Fibroblast of peridontal ligament (primary cell): ENCODE data around the gene TRAIP.
"Not testable (repeated sequence)": the region's sequence is repeated elsewhere in the genome, so short reads cannot be mapped to it uniquely, and the experiment has no call there.

Experiments
- DNase-seq: peaks from one replicate; pipeline ENCODE4 v3.0.0-alpha.2; 2010; ENCODE audit errors: extremely low read depth

Gene TRAIP

GRCh38 chr3:49826016-49826415 is 30.3 kb downstream of the TRAIP start:
- DNase-seq = no peak

GRCh38 chr3:49823131-49823530 is 33.2 kb downstream of the TRAIP start:
- DNase-seq = not testable (repeated sequence)

- peak; percentile 61 for DNase-seq
Measured at GRCh38 chr3:49813497-49814174, 42.7 kb downstream of the TRAIP start, which contains the start of gene UBA7. Gene UBA7, minus strand, starts transcription at chr3:49813953. Its CDS starts 166 bp downstream, at chr3:49813787.

GRCh38 chr3:49812916-49813496 is 43.4 kb downstream of the TRAIP start:
- no peak for DNase-seq

GRCh38 chr3:49807431-49808114 is 48.8 kb downstream of the TRAIP start:
- no peak for DNase-seq

GRCh38 chr3:49806850-49807249 is 49.5 kb downstream of the TRAIP start:
- no peak for DNase-seq

GRCh38 chr3:49805897-49806701 is 50.3 kb downstream of the TRAIP start:
- no peak for DNase-seq

- peak; percentile 98 for DNase-seq
Measured at GRCh38 chr3:49805367-49805782, 51.0 kb downstream of the TRAIP start.

- no peak for DNase-seq
Measured at GRCh38 chr3:49804141-49805041, 52.0 kb downstream of the TRAIP start.

- no peak for DNase-seq
Measured at GRCh38 chr3:49803465-49804140, 52.8 kb downstream of the TRAIP start.

GRCh38 chr3:49802719-49803464 is 53.5 kb downstream of the TRAIP start, which contains the start of gene INKA1:
Gene INKA1, plus strand, starts transcription at chr3:49803261. Its CDS starts 132 bp downstream, at chr3:49803393.
- DNase-seq = peak; percentile 76

GRCh38 chr3:49801160-49801559 is 55.2 kb downstream of the TRAIP start:
- no peak for DNase-seq

- DNase-seq = peak; percentile 82
Measured at GRCh38 chr3:49799761-49800160, 56.6 kb downstream of the TRAIP start, which contains the start of gene CDHR4. Gene CDHR4, minus strand, starts transcription at chr3:49799873. Its CDS starts 61 bp downstream, at chr3:49799812.

- no peak for DNase-seq
Measured at GRCh38 chr3:49799105-49799504, 57.3 kb downstream of the TRAIP start.

- DNase-seq = no peak
Measured at GRCh38 chr3:49794926-49795905, 61.1 kb downstream of the TRAIP start.

- DNase-seq = no peak
Measured at GRCh38 chr3:49794431-49794830, 61.9 kb downstream of the TRAIP start.

- DNase-seq = no peak
Measured at GRCh38 chr3:49793486-49794085, 62.8 kb downstream of the TRAIP start.
